GM21619 (cell line): Measurements from ENCODE around the gene MFRP.

ENCODE experiments used
- ATAC-seq: cut with Tn5 transposase; IDR thresholded peaks from one replicate; pipeline ENCODE4 v1.9.1; 2021; ENCODE audit not compliant: unreplicated experiment

The MFRP gene

DNA sequence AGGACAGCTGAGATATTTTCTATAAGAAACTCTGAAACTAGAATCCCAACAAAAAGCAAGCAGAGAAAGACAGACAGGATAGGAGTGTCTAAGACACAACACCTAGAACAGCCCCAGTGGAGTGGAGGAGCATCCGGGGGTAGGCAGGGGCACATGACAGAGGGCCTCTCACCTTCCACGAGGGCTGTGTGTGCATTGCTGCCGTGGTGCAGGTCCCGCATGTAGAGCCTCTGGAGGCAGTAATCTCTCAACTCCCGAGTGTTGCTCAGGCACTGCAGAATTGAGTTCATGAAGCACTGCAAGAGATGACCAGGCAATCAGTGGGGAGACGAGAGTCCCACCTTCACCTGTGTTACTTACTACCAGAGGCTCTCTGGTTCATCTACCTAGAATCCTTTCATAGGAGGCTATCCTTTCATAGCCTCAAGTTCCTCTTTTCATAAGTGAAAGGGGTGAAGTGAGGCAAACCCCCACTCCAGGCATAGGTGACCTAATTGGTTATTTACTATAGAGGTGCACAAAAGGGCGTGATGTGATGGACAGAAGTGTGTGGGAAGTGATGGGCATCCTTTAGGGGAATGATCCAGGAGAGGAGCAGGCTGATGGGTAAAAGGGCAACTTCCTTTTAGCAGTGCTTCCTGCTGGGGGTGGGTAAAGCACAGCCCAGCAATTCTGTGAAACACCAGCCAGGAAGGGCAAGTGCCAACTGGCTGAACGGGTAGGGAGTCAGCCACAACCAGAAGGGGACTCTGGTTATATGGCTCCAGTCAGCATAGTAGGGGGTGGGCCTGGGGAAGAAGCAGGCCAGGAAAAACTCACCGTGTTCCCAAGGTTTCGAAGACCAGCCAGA is 13.1 kb upstream of the MFRP start:
- no peak for ATAC-seq

DNA sequence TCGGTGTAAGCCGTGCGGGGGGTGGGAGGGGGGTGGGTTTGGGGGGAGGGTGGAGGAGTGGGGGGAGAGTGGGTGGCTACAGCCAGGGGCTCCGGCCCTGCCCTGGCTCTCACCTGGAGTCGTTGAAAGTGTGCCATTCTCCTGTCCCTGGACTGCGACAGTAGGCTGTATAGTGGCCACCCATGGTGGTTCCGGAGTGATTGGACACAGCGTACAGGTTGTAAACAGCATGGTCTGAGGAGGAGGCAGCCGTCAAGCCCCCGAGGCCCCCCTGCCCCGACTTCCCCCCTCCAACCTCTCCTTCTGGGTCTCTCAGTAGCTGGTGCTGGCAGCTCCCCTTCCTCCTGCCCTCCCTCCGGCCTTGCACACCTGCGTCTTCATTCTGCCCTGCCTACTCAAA is 10.6 kb upstream of the MFRP start:
- no peak for ATAC-seq

DNA sequence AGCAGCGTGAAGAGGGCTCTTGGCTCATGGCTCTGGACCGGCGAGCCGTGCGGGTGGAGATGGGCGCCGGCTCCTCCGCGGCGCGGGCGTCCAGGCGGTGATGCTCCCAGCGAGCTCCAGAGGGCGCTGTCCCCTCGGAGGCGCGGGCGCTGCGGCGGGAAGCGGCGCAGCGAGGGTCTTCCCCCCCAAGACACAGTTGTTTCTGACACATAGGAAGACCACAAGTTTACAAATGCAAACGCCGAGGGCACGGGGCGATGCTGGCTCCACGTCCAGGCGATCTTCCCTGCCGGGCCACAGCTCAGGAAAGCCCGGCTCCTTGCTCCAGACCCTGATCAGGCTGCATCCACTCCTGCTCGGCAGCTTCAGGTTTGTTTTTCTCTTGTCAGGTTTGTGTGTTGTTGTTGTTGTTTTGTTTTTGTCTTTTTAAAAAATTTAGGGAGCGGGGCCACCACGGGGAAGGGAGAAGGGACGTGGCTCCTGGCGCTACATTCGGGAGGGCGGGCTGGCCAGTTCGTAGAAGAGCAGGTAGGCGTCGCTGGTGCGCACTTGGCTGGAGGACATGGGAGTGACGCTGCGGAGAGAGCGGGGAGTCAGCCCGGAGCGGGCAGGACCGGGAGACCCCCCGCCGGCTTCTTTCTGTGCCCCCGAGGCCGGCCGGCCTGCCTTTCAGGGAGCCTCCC is 10.0 kb upstream of the MFRP start:
- peak; percentile 60 for ATAC-seq

DNA sequence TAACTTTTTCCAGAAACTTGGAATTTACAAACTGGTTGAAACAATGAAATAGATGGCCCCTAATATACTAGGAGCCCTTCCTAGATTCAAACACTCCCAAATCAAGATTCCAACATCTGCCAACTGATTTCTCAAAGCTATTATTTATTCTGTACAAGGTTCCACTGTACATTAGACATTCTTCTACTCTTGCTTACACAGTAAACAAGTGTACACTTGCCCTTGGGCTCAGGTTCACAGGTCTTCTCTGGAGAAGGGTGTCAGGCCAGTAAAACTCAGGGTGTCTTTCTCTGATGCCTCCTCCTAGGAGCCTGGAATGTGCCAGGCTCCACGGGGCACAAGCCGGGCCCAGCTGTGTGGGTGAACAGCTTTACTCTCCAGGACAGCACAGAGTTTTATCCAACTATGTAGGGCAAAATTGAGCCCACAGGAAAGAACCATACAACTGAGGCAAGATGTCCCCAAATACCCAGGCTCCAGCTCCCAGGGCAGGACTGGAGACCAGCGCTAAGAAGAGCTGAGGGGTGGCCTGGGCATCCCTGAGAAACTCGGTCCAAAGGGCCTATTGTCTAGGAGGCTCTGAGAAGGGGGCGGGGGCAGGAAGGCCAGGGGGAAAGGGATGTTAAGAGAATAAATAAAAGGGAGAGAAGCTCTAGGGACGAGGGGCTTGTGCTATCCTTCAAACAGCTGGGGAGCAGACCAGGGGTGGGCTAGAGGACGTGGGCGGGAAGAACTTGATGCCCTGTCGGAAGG is 8.8 kb upstream of the MFRP start:
- ATAC-seq: no peak

DNA sequence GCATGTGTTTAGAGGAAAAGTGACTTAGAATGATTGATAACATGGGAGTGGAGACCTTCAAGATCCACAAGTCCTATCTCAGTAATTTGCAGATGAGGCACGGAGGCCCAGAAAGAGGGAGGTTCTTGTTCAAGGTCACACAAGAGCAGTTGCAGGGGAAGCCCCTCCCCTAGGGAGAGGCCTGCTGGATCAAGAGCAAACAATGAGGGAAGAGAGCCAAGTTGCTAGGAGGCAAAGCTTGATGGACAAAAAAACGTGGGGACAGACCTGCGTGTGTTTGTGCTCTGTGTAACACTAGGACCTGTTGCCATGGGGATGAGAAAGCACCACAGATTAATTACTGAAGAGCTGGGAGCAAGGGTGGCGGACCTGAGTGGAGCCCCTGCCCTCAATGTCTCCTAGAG is 6.4 kb upstream of the MFRP start:
- no peak for ATAC-seq

DNA sequence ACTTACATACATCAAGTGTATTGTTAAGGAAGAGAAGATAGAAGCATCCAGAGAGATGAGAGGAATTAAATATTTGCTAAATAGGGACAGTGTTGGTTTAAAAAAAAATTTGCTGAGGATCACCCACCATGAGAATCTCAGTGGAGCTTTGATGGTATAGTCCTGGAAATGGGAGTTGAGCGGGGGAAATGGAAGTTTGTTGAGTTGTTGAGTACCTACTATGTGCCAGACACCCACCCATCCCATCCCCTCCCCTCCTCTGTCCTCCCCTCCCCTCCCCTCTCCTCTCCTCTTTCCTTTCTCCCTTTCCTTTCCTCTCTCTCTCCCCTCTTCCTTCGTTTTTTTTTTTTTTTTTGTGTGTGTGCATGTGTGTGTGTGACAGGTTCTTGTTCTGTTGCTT is 4.7 kb upstream of the MFRP start:
- ATAC-seq: no peak

DNA sequence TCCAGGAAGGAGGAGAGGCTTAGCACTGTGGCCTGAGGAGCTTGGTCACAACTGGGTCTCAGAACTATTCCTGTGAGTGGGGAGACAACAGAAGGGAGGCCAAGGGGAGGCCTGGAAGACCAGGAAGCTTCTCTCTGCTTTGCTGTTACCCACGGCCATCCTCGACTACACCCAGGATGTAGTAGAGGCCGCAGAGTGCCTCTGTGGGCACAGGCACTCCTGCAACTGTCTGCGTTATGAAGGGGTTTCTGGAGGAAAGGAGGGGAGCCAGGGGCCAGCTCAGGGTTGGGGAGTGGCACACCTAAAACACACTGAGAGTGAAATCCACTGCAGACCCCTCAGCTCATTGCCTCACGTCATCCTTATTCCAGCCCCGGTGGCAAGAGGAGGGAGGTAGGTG is 3.8 kb upstream of the MFRP start:
- ATAC-seq: no peak

DNA sequence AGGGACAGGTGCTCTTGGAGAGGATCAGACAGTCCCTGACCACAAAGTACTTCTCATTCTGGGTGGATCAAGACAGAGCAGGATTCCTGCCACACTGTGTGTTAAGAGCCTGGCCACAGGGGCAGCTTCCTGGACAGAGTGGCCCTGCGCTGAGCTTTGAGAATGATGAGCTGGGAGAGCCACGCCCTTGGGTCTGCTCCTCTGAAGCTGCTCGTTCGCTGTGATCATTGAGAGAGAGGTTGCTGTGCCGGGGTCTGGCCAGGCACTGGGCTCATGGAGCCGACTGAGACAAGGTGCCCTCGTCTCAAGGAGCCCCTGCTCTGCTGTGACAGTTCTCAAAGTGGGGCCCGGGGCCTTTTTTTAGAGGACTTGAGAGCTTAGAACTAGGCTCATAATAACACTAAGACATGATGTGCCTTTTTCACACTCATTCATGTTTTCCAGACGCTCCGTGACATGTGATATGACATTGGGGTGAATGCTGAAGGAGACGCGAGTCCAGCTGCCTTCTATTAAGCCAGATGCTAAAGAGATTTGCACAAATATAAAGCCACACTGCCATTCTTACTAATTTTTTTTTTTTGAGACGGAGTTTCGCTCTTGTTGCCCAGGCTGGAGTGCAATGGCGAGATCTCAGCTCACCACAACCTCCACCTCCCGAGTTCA is 1.6 kb upstream of the MFRP start:
- no peak for ATAC-seq

DNA sequence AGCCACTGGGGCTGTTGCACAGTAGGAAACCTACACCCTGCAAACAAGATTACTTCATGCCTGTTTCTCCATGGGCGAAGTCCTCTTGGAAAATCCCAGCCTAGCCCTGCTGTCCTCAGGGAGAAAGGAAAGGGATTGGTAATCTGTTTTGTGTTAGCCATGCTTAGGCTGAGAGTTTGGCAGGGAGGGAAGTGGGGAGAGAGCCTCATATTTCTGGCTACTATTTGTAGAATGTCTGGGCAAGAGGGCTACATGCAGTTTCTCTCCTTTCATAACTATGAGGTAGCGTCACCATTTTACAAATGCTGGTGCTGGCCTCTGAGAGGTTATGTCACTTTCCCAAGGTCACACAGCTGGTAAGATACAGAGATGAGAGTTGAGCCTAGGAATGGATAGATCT is 737 bp upstream of the MFRP start:
- ATAC-seq: no peak

DNA sequence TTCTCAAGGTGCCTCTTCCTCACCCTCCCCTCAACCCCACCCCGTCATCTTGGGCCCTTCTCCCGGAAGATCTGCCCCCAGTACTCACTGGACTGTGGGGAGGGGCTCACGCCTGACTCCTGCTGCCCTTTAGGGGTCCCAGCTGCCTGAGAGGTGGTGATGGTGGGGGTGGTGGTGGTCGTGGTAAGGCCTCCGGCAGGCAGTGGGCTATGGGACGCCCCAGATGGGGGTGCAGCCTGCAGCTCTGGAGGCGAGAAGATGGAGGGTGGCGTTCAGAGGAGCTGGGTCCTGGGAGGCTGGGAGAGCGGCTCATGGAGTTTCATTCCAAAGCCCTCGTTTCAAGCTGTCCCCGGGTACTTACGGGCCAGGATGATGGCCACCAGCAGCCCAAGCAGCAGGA is 820 bp downstream of the MFRP start:
- no peak for ATAC-seq

DNA sequence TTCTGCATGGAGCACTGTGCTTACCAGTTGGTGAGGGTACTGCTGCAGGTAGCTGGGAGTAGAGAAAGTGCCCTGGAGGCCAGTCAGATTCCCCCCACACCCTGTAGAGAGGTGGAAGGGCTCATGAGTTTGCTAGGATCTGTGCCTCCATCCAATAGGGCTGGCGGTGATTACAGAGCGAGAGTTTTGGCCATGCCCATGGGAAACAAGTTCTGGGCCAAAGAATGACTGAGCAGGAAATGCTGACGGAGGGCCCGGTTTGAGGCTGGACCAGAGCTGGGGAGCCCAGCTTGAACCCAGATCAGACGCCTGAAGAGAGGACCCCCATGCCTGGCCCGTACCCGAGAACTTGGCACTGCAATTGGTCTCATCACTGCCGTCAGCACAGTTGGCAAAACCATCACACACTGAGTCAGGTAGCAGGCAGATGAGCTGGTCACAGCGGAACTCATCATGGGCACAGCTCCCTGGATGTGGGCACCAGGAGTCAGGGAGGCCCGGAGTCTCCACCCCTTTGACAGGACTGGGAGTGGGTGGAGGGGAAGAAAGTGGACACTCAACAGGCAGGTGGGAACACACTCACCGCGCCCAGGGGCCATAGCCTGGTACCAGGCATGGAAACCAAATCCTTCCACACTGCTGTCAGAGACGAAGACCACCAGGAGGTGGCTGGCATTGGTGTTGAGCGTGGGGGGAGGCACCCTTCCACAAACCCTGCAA is 2.1 kb downstream of the MFRP start:
- ATAC-seq: no peak

DNA sequence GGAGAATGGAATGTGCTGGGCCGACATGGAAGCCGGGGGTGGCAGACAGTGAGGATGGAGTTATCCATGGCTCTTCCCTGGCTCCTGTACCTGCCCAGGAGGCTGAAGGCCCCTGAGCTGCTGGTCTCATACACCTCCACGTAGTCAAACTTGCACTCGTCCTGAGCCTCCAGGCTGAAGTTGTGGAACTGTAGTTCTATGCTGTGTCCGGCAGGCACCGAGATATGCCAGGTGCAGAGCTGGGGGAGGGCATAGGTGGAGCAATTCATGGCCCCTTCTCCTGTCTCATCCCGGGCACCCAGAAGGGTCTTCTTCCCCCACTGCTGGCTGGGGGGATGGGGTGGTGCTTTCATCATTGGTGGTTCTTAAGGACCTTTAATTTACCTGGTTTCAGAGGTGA is 2.8 kb downstream of the MFRP start:
- ATAC-seq: no peak

DNA sequence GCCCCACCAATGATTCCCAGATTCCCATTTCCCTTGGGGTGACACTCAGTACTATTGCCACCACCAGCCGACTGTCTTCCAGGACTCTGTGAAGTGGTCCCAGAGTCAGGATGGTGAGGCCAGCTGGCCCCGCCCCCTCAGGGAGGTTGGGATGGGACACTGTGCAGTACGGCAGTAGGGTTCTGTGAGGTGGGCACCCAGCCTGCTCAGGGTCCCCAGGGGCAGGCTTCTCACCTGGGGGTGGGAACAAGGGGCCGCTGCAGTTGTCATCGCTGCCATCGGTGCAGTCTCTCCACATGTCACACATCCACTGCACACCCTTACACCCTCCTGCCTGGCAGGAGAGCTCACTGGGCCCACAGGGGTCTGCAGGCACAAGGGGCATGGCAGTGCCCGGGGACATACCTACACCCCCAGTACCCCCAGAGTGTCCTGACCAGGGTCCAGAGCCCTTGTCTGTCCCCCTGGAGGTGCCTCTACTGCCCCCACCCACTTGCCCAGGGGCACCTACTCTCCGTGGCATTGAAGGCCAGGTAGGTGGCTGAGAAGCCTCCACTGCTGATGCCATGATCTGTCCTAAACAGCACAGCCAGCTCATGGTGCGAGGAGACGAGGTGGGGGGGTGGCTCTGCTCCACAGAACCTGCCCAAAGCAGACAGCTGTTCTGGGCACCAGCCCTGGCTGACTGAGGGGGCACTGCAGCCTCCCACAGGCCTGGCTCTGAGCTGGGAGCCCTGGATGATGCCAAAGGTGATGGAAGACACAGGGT is 4.0 kb downstream of the MFRP start:
- ATAC-seq: no peak

DNA sequence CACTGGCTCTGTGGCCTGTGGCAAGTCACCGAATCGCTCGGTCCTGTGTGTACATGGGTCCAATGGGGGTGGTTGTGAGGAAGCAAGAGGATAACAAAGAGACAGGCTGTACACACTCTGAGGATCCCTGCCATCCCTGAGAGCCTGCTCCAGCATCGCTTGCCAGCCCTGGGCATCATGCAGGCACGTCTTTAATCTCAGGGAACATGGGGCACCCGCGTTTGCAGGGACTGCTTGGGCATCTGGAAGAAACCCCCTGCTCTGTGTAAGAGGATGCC is 4.5 kb downstream of the MFRP start:
- ATAC-seq: no peak

DNA sequence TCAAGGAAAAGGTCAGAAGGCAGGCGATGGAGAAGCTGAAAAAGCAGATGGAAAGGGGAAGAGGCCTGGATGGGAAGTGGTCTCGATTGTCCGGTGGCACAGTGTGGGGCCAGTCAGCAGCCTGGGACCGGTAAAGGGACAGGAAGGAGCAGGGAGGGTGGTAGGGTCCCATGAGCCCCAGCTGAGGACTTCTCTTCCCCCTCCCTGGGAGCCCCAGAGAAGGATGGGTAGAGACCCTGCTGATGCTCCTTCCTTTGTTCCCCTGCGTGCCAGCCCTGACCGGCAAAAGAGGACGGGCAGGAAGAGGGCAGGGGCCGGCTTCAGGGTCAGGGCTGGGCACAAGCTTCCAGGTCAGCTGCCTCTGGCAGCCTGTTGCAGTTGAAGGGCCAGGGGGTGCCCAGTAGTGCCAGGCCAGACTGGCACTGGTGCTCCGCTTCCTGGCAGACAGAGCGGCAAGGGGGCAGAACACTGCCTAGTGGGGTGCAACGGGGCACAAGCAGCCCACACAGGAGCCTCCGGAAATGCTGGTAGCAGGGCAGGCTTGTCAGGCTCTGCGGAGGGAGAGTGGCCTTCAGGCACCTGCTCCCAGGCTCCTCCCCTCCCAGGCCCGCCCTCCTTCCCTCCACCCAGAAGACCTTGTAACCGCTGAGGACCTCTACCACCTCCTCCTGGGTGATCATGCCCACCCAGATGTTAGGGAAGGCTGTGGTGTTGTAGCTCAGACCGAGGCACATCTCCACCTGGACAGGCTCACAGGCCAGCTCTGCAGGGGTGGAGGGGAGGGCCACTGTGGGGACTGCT is 5.1 kb downstream of the MFRP start:
- ATAC-seq: no peak

DNA sequence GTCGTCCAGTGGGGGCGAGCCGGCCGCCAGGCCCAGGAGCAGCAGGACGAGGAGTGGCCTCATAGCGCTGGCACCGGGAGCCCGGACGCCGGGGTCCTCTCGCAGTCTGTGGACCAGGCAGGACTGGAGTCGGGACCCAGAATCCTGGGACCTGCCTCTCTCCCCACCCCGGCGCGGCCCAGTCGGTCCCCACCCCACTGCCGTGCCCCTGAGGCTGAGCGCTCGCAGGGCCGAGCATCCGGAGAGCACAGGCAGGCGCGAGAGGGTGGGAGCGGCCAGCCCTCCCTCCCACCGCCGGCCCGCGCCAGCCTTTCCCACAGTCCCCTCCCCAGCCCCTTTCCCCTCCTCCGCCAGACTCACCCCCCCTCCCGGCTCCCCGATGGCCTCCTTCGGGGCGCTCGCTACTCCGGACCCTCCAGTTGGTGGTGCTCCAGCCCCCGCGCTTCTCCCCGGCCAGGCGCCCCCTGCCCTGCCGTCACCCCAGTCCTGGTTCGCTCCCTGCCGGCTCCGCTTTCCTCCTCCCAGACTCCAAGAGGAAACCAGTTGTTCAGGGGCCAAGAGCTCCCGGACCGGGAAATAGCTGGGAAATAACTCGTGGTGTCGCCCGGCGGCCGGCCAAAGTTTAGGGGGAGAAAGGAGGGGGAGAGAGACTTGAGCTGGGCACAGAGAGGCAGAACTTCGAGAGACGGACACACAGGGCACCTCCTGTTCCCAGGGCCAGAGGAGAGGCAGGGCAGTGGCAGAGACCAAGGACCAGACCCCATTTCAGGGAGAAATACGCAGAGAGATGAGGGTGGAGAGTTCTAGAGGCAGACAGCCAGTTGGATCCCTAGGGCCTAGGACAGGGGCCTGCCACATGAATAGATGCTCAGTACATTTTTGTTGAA is 5.9 kb downstream of the MFRP start, which contains the start of gene C1QTNF5:
Gene C1QTNF5, minus strand, starts transcription at position 549 of the 887 bp plus-strand sequence. Its CDS starts 486 bp downstream, at position 63.
- ATAC-seq: no peak

DNA sequence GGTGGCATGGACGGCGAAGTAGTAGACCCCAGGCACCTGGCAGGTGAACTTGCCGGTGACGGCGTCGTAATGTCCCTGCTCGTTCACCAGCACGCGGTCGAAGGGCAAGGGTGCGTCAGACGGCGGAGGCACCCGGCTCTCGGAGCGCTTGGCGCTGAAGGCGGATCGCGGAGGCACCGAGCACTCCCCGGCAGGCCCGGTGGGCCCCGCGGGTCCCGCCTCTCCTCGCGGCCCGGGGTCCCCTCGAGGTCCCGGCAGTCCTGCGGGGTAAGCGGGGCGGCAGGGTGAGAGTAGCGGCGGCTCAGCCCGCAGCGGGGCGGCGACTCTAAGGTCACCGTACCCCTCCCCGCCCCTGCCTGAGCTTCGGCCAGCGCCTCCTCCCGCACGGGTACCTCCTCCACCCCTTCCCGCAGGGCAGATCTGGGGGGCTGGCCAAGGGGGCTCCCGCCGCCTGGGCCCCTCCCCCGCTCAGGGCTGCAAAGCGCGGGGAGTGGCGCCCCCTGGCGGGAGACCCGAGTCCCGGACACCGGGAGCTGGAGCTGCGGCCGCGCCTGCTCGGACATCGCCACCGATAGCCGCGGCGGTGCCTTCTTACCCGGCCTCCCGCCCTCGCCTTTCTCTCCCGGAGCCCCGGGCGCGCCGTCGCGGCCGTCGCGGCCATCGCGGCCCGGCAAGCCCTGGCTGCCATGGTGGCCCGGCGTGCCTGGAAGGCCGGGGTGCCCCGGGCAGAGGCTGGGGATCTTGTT is 6.7 kb downstream of the MFRP start:
- no peak for ATAC-seq
